Measurements from ENCODE around the gene POTEB3.
"Not testable (repeated sequence)": the region's sequence is repeated elsewhere in the genome, so short reads cannot be mapped to it uniquely, and the experiment has no call there.

DNA sequence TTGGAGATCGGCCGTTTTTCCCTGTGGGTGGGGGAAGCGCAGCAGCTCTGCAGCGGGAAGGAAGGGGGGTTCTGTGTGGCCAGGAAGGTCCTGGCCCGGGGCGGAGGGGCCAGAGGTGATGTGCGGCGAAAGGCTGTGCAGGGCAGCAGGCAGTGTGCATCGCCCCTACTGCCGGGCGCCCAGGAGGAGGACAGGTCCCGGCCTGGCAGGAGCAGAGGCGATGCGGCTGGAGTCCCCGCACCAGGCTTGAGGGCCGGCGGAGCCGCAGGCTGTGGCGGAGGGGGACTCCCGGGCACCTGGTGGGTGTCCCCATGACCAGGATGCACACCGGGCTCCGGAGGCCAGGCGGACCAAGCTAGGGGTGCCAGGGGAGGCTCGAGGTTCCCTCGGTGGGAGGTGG is 54.3 kb downstream of the POTEB3 start:
- TF ChIP-seq, protein P1, sequence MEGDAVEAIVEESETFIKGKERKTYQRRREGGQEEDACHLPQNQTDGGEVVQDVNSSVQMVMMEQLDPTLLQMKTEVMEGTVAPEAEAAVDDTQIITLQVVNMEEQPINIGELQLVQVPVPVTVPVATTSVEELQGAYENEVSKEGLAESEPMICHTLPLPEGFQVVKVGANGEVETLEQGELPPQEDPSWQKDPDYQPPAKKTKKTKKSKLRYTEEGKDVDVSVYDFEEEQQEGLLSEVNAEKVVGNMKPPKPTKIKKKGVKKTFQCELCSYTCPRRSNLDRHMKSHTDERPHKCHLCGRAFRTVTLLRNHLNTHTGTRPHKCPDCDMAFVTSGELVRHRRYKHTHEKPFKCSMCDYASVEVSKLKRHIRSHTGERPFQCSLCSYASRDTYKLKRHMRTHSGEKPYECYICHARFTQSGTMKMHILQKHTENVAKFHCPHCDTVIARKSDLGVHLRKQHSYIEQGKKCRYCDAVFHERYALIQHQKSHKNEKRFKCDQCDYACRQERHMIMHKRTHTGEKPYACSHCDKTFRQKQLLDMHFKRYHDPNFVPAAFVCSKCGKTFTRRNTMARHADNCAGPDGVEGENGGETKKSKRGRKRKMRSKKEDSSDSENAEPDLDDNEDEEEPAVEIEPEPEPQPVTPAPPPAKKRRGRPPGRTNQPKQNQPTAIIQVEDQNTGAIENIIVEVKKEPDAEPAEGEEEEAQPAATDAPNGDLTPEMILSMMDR (IDR thresholded peaks at IDR 0.05; ENCODE audit: control extremely low read depth in 1 of 3, insufficient read depth in 1 of 3, low read depth in 1 of 3, low read length in 3 of 3), result not testable (repeated sequence)
- TF ChIP-seq CEBPB (IDR thresholded peaks at IDR 0.05; ENCODE audit: low read depth, low read length); HDAC2 (IDR thresholded peaks at IDR 0.05; ENCODE audit: borderline replicate concordance in 1 of 2, low read depth in 2 of 2, low read length in 2 of 2); TAF1 (IDR thresholded peaks at IDR 0.05; ENCODE audit: low read depth, low read length); POLR2A (IDR thresholded peaks at IDR 0.05; ENCODE audit: control extremely low read depth in 1 of 2, low read depth in 2 of 2, low read length in 2 of 2); MAFK (IDR thresholded peaks at IDR 0.05; ENCODE audit: low read depth, low read length): not testable (repeated sequence)
- TF ChIP-seq, protein P2, sequence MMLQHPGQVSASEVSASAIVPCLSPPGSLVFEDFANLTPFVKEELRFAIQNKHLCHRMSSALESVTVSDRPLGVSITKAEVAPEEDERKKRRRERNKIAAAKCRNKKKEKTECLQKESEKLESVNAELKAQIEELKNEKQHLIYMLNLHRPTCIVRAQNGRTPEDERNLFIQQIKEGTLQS (IDR thresholded peaks at IDR 0.05; ENCODE audit: insufficient read depth, low read depth, low read length), result not testable (repeated sequence)
- TF ChIP-seq, protein P3, sequence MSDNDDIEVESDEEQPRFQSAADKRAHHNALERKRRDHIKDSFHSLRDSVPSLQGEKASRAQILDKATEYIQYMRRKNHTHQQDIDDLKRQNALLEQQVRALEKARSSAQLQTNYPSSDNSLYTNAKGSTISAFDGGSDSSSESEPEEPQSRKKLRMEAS (IDR thresholded peaks at IDR 0.05), result not testable (repeated sequence)

Data from H1 (cell line).